SK-N-SH treated with all-trans-retinoic acid at 6 μM for 48 hours (cell line): ENCODE data around the gene REXO4.

Source experiments
- ARNTL ChIP-seq: fragments of 450-650 bp; formaldehyde crosslinking; IDR thresholded peaks from 2 replicates; pipeline ENCODE4 v1.5.0; 2020; ENCODE audit warnings: low read depth, mild to moderate bottlenecking, moderate library complexity, borderline replicate concordance
- CSDC2 ChIP-seq: fragments of 250-450 bp; sonication (Bioruptor Pico); IDR thresholded peaks from 2 replicates; pipeline ENCODE4 v1.5.0; 2020; ENCODE audit warnings: mild to moderate bottlenecking, moderate library complexity
- OSR1 ChIP-seq: fragments of 250-450 bp; sonication (Bioruptor Pico); IDR thresholded peaks from 2 replicates; pipeline ENCODE4 v1.8.0; 2022; ENCODE audit warnings: moderate library complexity, mild to moderate bottlenecking, inconsistent platforms

DNA sequence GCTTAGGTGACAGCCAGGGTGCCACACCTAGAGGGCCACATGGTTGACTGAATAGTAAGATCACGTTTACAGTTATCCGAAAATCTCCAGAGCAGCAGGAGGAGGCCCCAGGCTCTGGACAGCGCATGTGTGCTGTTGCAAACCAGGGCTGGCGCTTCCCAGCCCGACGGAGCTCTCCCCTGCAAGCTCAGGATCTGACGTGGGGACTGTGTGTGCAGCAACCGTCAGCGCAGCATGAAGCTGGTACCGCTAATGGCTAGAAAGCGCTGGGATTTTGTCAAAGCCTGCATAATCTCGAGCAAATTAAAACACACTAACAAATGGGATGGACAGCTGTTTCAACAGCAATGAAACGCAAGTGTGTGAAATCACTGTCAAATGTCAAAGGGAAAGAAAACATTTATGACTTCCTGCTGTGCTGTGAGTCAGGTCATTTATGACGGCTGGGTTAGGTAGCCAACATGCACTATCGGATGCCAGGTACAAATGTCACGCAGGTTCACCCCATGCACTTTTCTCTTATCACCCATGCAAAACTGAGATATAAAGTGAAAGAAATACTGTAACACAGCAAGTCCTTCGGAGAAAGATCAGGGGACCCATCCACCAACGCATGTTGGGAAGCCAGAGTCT is 49.4 kb downstream of the REXO4 start:
- no peak for TF ChIP-seq OSR1 (CRISPR knock-in tag)
- no peak for TF ChIP-seq ARNTL (CRISPR knock-in tag)
- TF ChIP-seq CSDC2 (CRISPR knock-in tag): no peak
